ENCODE results near the gene CTIF.

The CTIF gene

GRCh38 chr18:48680339-48681250, 141.8 kb downstream of the CTIF start:
- DNase-seq (ENCODE audit: low read depth in 2 of 2): no peak

- no peak for DNase-seq (ENCODE audit: low read depth in 2 of 2)
Observed at GRCh38 chr18:48682768-48683167, 143.9 kb downstream of the CTIF start.

GRCh38 chr18:48683197-48683596, 144.4 kb downstream of the CTIF start:
- DNase-seq (ENCODE audit: low read depth in 2 of 2): no peak

- no peak for DNase-seq (ENCODE audit: low read depth in 2 of 2)
Observed at GRCh38 chr18:48683661-48684060, 144.8 kb downstream of the CTIF start.

- DNase-seq (ENCODE audit: low read depth in 2 of 2): no peak
Observed at GRCh38 chr18:48687346-48688042, 148.7 kb downstream of the CTIF start.

- DNase-seq (ENCODE audit: low read depth in 2 of 2): no peak
Observed at GRCh38 chr18:48688961-48689360, 150.1 kb downstream of the CTIF start.

- DNase-seq (ENCODE audit: low read depth in 2 of 2): no peak
Observed at GRCh38 chr18:48689548-48689947, 150.7 kb downstream of the CTIF start.

- no peak for DNase-seq (ENCODE audit: low read depth in 2 of 2)
Observed at GRCh38 chr18:48690494-48690893, 151.7 kb downstream of the CTIF start.

GRCh38 chr18:48693006-48693405, 154.2 kb downstream of the CTIF start:
- DNase-seq (ENCODE audit: low read depth in 2 of 2): no peak

- no peak for DNase-seq (ENCODE audit: low read depth in 2 of 2)
Observed at GRCh38 chr18:48693625-48694262, 154.9 kb downstream of the CTIF start.

GRCh38 chr18:48694295-48694694, 155.5 kb downstream of the CTIF start:
- no peak for DNase-seq (ENCODE audit: low read depth in 2 of 2)

GRCh38 chr18:48695671-48696070, 156.8 kb downstream of the CTIF start:
- DNase-seq (ENCODE audit: low read depth in 2 of 2): no peak

- DNase-seq (ENCODE audit: low read depth in 2 of 2): no peak
Observed at GRCh38 chr18:48696218-48696617, 157.4 kb downstream of the CTIF start.

GRCh38 chr18:48697441-48697840, 158.6 kb downstream of the CTIF start:
- DNase-seq (ENCODE audit: low read depth in 2 of 2): no peak

- DNase-seq (ENCODE audit: low read depth in 2 of 2): no peak
Observed at GRCh38 chr18:48698707-48699106, 159.9 kb downstream of the CTIF start.

- DNase-seq (ENCODE audit: low read depth in 2 of 2): no peak
Observed at GRCh38 chr18:48699761-48700160, 160.9 kb downstream of the CTIF start.

- DNase-seq (ENCODE audit: low read depth in 2 of 2): no peak
Observed at GRCh38 chr18:48700446-48700845, 161.6 kb downstream of the CTIF start.

GRCh38 chr18:48702346-48703027, 163.7 kb downstream of the CTIF start:
- no peak for DNase-seq (ENCODE audit: low read depth in 2 of 2)

GRCh38 chr18:48703028-48703386, 164.2 kb downstream of the CTIF start:
- no peak for DNase-seq (ENCODE audit: low read depth in 2 of 2)

GRCh38 chr18:48703418-48703817, 164.6 kb downstream of the CTIF start:
- no peak for DNase-seq (ENCODE audit: low read depth in 2 of 2)

- no peak for DNase-seq (ENCODE audit: low read depth in 2 of 2)
Observed at GRCh38 chr18:48705043-48705442, 166.2 kb downstream of the CTIF start.

GRCh38 chr18:48705531-48705930, 166.7 kb downstream of the CTIF start:
- DNase-seq (ENCODE audit: low read depth in 2 of 2): no peak

Measured in activated CD4-positive, alpha-beta T cell treated with anti-CD3 and anti-CD28 coated beads for 24 hours (primary cell).